Measurements from ENCODE around the gene KPNA3. TPM values are rescaled to one million over a fixed set of nuclear protein-coding genes. Genes with fewer than 3 reads are reported as not detected.

KPNA3 gene
- total and polyA plus RNA-seq, 2 donors (not counting 3 experiments of a cell fraction or from before 2014, with no cell fraction given): 19.6 to 60.4 TPM

DNA sequence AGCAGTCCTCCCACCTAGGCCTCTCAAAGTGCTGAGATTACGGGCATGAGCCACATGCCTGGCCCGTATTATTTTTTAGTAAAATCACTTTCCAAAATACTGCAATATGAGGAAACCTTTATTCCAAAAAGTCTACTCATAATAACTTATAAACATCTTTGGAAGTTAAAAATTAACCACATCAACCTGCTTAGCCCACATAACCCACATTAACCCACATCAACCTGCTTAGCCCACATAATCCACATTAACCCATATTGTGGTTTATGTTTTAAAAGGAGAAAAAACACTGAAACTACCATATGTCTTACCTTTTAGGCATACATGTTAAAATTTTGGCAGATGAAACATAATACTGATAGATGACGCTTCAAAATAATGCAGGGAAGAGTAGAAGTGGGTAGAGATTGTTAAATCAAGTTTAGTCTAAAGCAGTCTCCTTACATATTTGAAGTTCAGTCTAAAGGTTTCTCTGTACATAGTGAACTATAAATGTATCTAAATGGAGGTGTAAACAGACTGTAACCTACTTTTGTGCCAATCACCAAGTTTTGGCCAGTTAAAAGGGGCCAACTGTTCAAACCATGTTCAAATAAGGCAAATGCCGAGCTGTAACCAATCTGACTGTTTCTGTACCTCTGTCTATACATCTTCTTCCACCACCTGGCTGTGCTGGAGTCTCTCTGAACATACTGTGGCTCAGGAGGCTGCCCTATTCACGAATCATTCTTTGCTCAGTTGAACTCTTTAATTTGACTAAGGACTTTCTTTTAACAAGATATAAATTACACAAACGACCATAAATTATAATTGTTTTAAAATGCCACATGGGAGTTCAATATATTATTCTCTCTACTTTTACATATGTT lies 14.5 kb downstream of the KPNA3 start:
- TF ChIP-seq GATA2 (IDR thresholded peaks at IDR 0.05; ENCODE audit: insufficient read depth, insufficient read length, low read depth, low read length) (no peak), FOS (IDR thresholded peaks at IDR 0.05; ENCODE audit: borderline replicate concordance, insufficient read depth, low read length) (no peak), MYC (IDR thresholded peaks at IDR 0.05; ENCODE audit: low read depth, low read length) (no peak), POLR2A (IDR thresholded peaks at IDR 0.05; ENCODE audit: low read depth, low read length) (no peak), POLR2AphosphoS5 (IDR thresholded peaks at IDR 0.05; ENCODE audit: insufficient read depth, low read depth, low read length) (no peak), JUN (IDR thresholded peaks at IDR 0.05; ENCODE audit: borderline replicate concordance, insufficient read depth, insufficient read length, low read depth) (no peak), EZH2 (IDR thresholded peaks at IDR 0.05; ENCODE audit: borderline replicate concordance, low read depth, low read length, severe bottlenecking) (no peak)
- TF ChIP-seq, protein P1, sequence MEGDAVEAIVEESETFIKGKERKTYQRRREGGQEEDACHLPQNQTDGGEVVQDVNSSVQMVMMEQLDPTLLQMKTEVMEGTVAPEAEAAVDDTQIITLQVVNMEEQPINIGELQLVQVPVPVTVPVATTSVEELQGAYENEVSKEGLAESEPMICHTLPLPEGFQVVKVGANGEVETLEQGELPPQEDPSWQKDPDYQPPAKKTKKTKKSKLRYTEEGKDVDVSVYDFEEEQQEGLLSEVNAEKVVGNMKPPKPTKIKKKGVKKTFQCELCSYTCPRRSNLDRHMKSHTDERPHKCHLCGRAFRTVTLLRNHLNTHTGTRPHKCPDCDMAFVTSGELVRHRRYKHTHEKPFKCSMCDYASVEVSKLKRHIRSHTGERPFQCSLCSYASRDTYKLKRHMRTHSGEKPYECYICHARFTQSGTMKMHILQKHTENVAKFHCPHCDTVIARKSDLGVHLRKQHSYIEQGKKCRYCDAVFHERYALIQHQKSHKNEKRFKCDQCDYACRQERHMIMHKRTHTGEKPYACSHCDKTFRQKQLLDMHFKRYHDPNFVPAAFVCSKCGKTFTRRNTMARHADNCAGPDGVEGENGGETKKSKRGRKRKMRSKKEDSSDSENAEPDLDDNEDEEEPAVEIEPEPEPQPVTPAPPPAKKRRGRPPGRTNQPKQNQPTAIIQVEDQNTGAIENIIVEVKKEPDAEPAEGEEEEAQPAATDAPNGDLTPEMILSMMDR (IDR thresholded peaks at IDR 0.05; ENCODE audit: extremely low read depth in 1 of 2, insufficient read depth in 1 of 2, low read depth in 1 of 2, low read length in 2 of 2): no peak
- TF ChIP-seq, protein P2, sequence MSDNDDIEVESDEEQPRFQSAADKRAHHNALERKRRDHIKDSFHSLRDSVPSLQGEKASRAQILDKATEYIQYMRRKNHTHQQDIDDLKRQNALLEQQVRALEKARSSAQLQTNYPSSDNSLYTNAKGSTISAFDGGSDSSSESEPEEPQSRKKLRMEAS (IDR thresholded peaks at IDR 0.05; ENCODE audit: insufficient read depth, insufficient read length): no peak
- H3K9me3 ChIP-seq (replicated peaks; ENCODE audit: control insufficient read depth, insufficient read depth, low read length): no peaks in the 10 kb centered on the region
- intact Hi-C loops (cut with micrococcal nuclease) (no loop called here), dilution Hi-C loops (cut with MboI; ENCODE audit: extremely low pct_ligation_motif_present, low sequenced_read_pairs) (no loop called here)
- FAIRE-seq (no peak), DNase-seq (ENCODE audit: low read depth, low spot score) (no peak)
- no peak overlapping the region for H3K9ac ChIP-seq (replicated peaks; ENCODE audit: extremely low read depth, insufficient read depth, low read length)
- H4K20me1 ChIP-seq (replicated peaks; ENCODE audit: control insufficient read depth, extremely low read depth, insufficient read depth, low read length): peaks cover 34% of the 10 kb centered on the region
- POLR2A ChIA-PET: no interaction called here
- no peaks in the 10 kb centered on the region for H3K9me1 ChIP-seq (replicated peaks; ENCODE audit: control insufficient read depth, extremely low read depth, insufficient read depth, low read length)
- BruUV-seq (replicated peaks): no TSS peak
- H3K36me3 ChIP-seq (ENCODE audit: control insufficient read depth in 2 of 2, extremely low read depth in 1 of 2, insufficient read depth in 2 of 2, low read length in 2 of 2): no peaks in the 10 kb centered on the region
- no peak overlapping the region for H2AFZ ChIP-seq (ENCODE audit: low read depth, low read length)
- H3K4me2 ChIP-seq (ENCODE audit: insufficient read depth, low read length): no peak overlapping the region
- no peaks in the 10 kb centered on the region for H3K4me1 ChIP-seq (ENCODE audit: control insufficient read depth, extremely low read depth, insufficient read depth, low read length)
- no peaks in the 10 kb centered on the region for H3K27me3 ChIP-seq (ENCODE audit: control insufficient read depth in 2 of 2, insufficient read depth in 2 of 2, low read length in 2 of 2)
- no peak overlapping the region for H3K27ac ChIP-seq (ENCODE audit: insufficient read depth, low read depth, low read length)
- H3K4me3 ChIP-seq (replicated peaks in 1 of 3; ENCODE audit: insufficient read depth in 1 of 3, low read depth in 1 of 3, low read length in 3 of 3): no peak overlapping the region
- peaks cover 94% of the 10 kb centered on the region for H3K79me2 ChIP-seq (ENCODE audit: control insufficient read depth, insufficient read depth, low read length)
- CTCF ChIA-PET: no interaction called here
